Mesenchymal stem cell (in vitro differentiated cells and primary cell): Measurements from ENCODE around the gene HSPA1A.

Experiments used
- DNase-seq: peaks from one replicate; pipeline ENCODE4 v3.0.0-alpha.2; 2013
- H2AFZ ChIP-seq: one replicate; pipeline ENCODE4 v1.6.1; 2013; ENCODE audit warnings: low read depth, mild to moderate bottlenecking, control low read depth, inconsistent platforms, low read length, moderate library complexity
- H2AK5ac ChIP-seq: 2 replicates; pipeline ENCODE4 v1.6.1; 2013; ENCODE audit warnings: low read length, moderate library complexity, mild to moderate bottlenecking, inconsistent platforms; ENCODE audit not compliant: severe bottlenecking
- H2BK120ac ChIP-seq: one replicate; pipeline ENCODE4 v1.6.1; 2013; ENCODE audit warnings: low read depth, mild to moderate bottlenecking, inconsistent platforms, low read length, moderate library complexity
- H2BK12ac ChIP-seq, 2 experiments: one replicate each; pipeline ENCODE4 v1.6.1; 2013; ENCODE audit warnings: inconsistent platforms in 2 of 2, low read length in 2 of 2, mild to moderate bottlenecking in 2 of 2, moderate library complexity in 2 of 2, control low read depth in 1 of 2
- H2BK15ac ChIP-seq: one replicate; pipeline ENCODE4 v1.6.1; 2013; ENCODE audit warnings: mild to moderate bottlenecking, low read depth, inconsistent platforms; ENCODE audit not compliant: poor library complexity, severe bottlenecking
- H2BK5ac ChIP-seq: 2 replicates; pipeline ENCODE4 v1.6.1; 2013; ENCODE audit warnings: low read depth, mild to moderate bottlenecking, low read length, control low read depth, inconsistent platforms; ENCODE audit not compliant: poor library complexity, severe bottlenecking
- H3K14ac ChIP-seq, 2 experiments: one replicate each; pipeline ENCODE4 v1.6.1; 2013; ENCODE audit warnings: inconsistent platforms in 2 of 2, low read length in 2 of 2, control low read depth in 1 of 2, mild to moderate bottlenecking in 1 of 2, moderate library complexity in 1 of 2
- H3K18ac ChIP-seq, 2 experiments: one replicate each; pipeline ENCODE4 v1.6.1; 2013; ENCODE audit warnings: inconsistent platforms in 2 of 2, low read length in 2 of 2, control low read depth in 1 of 2, low read depth in 1 of 2, mild to moderate bottlenecking in 1 of 2
- H3K23ac ChIP-seq, 2 experiments: one replicate each; pipeline ENCODE4 v1.6.1; 2013; ENCODE audit warnings: inconsistent platforms in 2 of 2, low read length in 2 of 2, mild to moderate bottlenecking in 2 of 2, moderate library complexity in 2 of 2, control low read depth in 1 of 2
- H3K27ac ChIP-seq: 2 replicates; pipeline ENCODE4 v1.5.1; 2013; ENCODE audit warnings: mild to moderate bottlenecking, moderate library complexity, low read length, control low read depth, inconsistent platforms; ENCODE audit not compliant: poor library complexity, severe bottlenecking
- H3K27me3 ChIP-seq, 2 experiments: 2 replicates each; pipeline versions ENCODE4 v1.6.1 to v1.7.0; 2013; ENCODE audit warnings: low read length in 2 of 2, mild to moderate bottlenecking in 2 of 2, moderate library complexity in 2 of 2, control low read depth in 1 of 2, inconsistent platforms in 1 of 2; ENCODE audit not compliant: control insufficient read depth in 1 of 2, insufficient read depth in 1 of 2
- H3K36me3 ChIP-seq, 2 experiments: 2 replicates each; pipeline versions ENCODE4 v1.6.1 to v1.7.0; 2013; ENCODE audit warnings: low read length in 2 of 2, control low read depth in 1 of 2, inconsistent platforms in 1 of 2, low read depth in 1 of 2, mild to moderate bottlenecking in 1 of 2; ENCODE audit not compliant: insufficient read depth in 2 of 2, control insufficient read depth in 1 of 2
- H3K4ac ChIP-seq, 2 experiments: one replicate each; pipeline ENCODE4 v1.6.1; 2013; ENCODE audit warnings: inconsistent platforms in 2 of 2, low read length in 2 of 2, mild to moderate bottlenecking in 2 of 2, moderate library complexity in 2 of 2, control low read depth in 1 of 2, low read depth in 1 of 2
- H3K4me1 ChIP-seq: 2 replicates; pipeline ENCODE4 v1.6.1; 2013; ENCODE audit warnings: low read depth, low read length, control low read depth; ENCODE audit not compliant: control insufficient read depth, insufficient read depth
- H3K4me2 ChIP-seq: 2 replicates; pipeline ENCODE4 v1.6.1; 2013; ENCODE audit warnings: low read length, mild to moderate bottlenecking, inconsistent platforms; ENCODE audit not compliant: poor library complexity, severe bottlenecking
- H3K4me3 ChIP-seq, 2 experiments: 2 replicates each; pipeline versions ENCODE4 v1.5.1 to v1.7.0; 2013; ENCODE audit warnings: low read length in 2 of 2, mild to moderate bottlenecking in 2 of 2, control low read depth in 1 of 2, low read depth in 1 of 2; ENCODE audit not compliant: insufficient read depth in 1 of 2
- H3K79me1 ChIP-seq: replicated peaks from 2 replicates; pipeline ENCODE4 v1.6.1; 2013; ENCODE audit warnings: mild to moderate bottlenecking, control low read depth, low read length, inconsistent platforms; ENCODE audit not compliant: poor library complexity, severe bottlenecking
- H3K9ac ChIP-seq: 2 replicates; pipeline ENCODE4 v1.7.0; 2013; ENCODE audit warnings: mild to moderate bottlenecking, low read length, moderate library complexity
- H3K9me3 ChIP-seq: 2 replicates; pipeline ENCODE4 v1.7.0; 2013; ENCODE audit warnings: mild to moderate bottlenecking, low read length; ENCODE audit not compliant: control insufficient read depth
- H4K8ac ChIP-seq: one replicate; pipeline ENCODE4 v1.6.1; 2013; ENCODE audit warnings: inconsistent platforms, mild to moderate bottlenecking, low read length, moderate library complexity
- H4K91ac ChIP-seq: one replicate; pipeline ENCODE4 v1.6.1; 2013; ENCODE audit warnings: mild to moderate bottlenecking, low read length, inconsistent platforms
- WGBS: methylation state at CpG from one replicate; pipeline ENCODE4 v1.1.7; 2013; ENCODE audit warnings: mixed read lengths; 5-methylcytosine and 5-hydroxymethylcytosine counted together

The HSPA1A gene

DNA sequence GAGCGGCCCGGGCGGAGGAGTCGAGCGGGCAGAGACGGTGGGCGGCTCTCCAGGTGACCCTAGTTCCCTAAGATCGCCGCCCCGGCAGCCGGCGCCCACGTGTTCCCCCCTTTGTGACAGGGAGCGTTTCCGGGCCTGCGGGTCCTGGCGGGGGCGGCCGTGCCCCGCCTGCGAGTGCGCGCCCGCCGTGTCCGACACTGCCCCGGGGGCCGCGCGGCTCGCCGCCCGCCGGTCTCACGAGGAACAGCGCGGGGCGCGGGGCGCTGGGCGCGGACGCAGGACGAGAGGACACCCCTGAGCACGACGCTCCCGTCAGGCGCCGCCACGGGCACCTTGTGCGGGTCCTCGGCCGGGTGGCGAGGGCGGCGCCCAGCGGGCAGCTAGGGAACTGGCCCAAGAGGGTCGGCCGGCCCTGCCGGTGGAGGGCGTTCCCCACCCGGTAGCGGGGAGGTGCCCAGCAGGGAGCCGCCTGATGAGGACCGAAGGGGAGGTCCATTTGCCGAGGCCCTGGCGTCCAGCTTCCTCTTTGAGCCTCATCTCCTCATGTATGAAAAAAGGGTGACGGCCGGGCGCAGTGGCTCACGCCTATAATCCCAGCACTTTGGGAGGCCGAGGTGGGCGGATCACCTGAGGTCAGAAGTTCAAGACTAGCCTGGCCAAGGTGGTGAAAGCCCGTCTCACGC lies 19.6 kb upstream of the HSPA1A start, which contains the start of gene VARS1:
VARS1 (minus strand) TSS at position 137 of the 683 bp plus-strand sequence. CDS start 535 bp downstream, outside the sequence.
- DNase-seq = peak; percentile 87
- H3K4ac ChIP-seq = peak within 1 kb of the TSS; percentile 86 to 92
- no peaks in the 10 kb centered on the region for H3K27me3 ChIP-seq
- H3K4me1 ChIP-seq = peaks cover 15% of the 10 kb centered on the region
- H3K9me3 ChIP-seq = no peaks in the 10 kb centered on the region
- 2% methylated on average over 70 of the region's 75 CpGs for WGBS
- peak within 1 kb of the TSS; percentile 55 for H2AFZ ChIP-seq
- H2BK120ac ChIP-seq = peak within 1 kb of the TSS; percentile 93
- peak within 1 kb of the TSS; percentile 93 for H3K4me2 ChIP-seq
- H3K79me1 ChIP-seq = peaks cover 14% of the 10 kb centered on the region
- peak within 1 kb of the TSS; percentile 79 to 95 for H3K23ac ChIP-seq
- H2BK12ac ChIP-seq = peak within 1 kb of the TSS; percentile 41 to 86
- peak within 1 kb of the TSS; percentile 62 for H2BK15ac ChIP-seq
- H3K4me3 ChIP-seq = peak within 1 kb of the TSS; percentile 74 to 98
- peak within 1 kb of the TSS; percentile 85 for H3K27ac ChIP-seq
- peak within 1 kb of the TSS; percentile 99 for H2BK5ac ChIP-seq
- peak within 1 kb of the TSS; percentile 99 for H4K91ac ChIP-seq
- peaks cover 20 to 30% of the 10 kb centered on the region in 2 experiments for H3K36me3 ChIP-seq
- H2AK5ac ChIP-seq = peak within 1 kb of the TSS; percentile 70
- H3K9ac ChIP-seq = peak within 1 kb of the TSS; percentile 99
- H3K18ac ChIP-seq = peak within 1 kb of the TSS; percentile 94 to 97
- H3K14ac ChIP-seq = peak within 1 kb of the TSS; percentile 88 to 93
- peak within 1 kb of the TSS; percentile 99 for H4K8ac ChIP-seq

DNA sequence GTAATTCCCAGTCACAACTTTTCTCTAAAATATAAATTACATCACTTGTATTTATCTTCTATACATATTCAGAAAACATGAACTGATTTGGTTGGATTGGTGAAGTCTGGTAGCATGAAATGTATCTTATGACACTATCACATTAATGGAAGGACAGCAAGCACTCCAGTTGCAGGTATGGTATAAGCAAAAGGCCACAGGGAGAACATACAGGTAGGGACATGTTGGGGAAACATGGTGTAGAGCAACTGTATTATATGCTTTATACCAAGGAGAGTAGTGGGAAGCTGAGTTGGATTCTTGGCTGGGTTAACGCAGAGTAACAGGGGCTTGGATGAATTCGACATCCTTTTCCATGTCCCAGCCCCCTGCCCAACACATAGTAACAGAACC lies 18.4 kb upstream of the HSPA1A start:
- Histone ChIP-seq H3K4ac (no peak overlapping the region), H2BK120ac (no peak overlapping the region), H3K4me3 (no peak overlapping the region), H3K27ac (peak overlapping the region; percentile 15), H3K14ac (no peak overlapping the region), H2AK5ac (no peak overlapping the region), H2BK15ac (no peak overlapping the region), H2BK12ac (no peak overlapping the region), H2BK5ac (no peak overlapping the region), H3K4me1 (peaks cover 12% of the 10 kb centered on the region), H2AFZ (no peak overlapping the region), H3K79me1 (peaks cover 10% of the 10 kb centered on the region), H4K91ac (no peak overlapping the region), H3K27me3 (no peaks in the 10 kb centered on the region), H3K9me3 (no peaks in the 10 kb centered on the region), H3K4me2 (no peak overlapping the region), H3K23ac (no peak overlapping the region), H4K8ac (no peak overlapping the region), H3K9ac (no peak overlapping the region), H3K36me3 (peaks cover 9 to 26% of the 10 kb centered on the region in 2 experiments), H3K18ac (no peak overlapping the region)
- no peak for DNase-seq
- no CpG with 5 or more reads among the region's 2 CpGs for WGBS

DNA sequence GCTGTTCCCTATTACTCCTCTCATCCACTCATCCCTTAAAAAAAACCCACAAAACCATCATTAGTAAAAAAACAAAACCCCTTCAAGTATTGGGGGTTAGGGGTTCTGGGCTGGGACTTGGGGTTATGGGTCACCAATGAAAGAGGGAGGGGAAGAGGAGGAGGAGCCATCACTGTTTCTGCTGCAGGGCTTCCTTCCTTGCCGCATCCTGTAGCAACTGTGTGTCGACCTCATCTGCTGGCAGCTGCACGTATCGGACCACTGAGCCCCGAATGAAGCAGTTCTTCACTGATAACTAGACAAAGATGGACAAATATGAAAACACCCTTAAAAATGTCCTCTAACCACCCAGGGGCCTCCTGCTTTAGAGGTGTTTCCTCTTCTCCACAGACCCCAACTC lies 17.8 kb upstream of the HSPA1A start:
- H2BK5ac ChIP-seq = no peak overlapping the region
- no peak overlapping the region for H2AK5ac ChIP-seq
- H3K4ac ChIP-seq = no peak overlapping the region
- no peak overlapping the region for H3K9ac ChIP-seq
- H4K91ac ChIP-seq = no peak overlapping the region
- no peak overlapping the region for H3K14ac ChIP-seq
- 96% methylated on average over 5 of the region's 5 CpGs for WGBS
- no peak overlapping the region for H2BK15ac ChIP-seq
- H2AFZ ChIP-seq = no peak overlapping the region
- H2BK120ac ChIP-seq = no peak overlapping the region
- H4K8ac ChIP-seq = no peak overlapping the region
- peaks cover 7% of the 10 kb centered on the region for H3K4me1 ChIP-seq
- H3K27me3 ChIP-seq = no peaks in the 10 kb centered on the region
- H3K36me3 ChIP-seq = peaks cover 3 to 25% of the 10 kb centered on the region in 2 experiments
- H3K27ac ChIP-seq = no peak overlapping the region
- H3K79me1 ChIP-seq = peaks cover 4% of the 10 kb centered on the region
- H3K4me3 ChIP-seq = no peak overlapping the region
- no peak overlapping the region for H3K4me2 ChIP-seq
- H2BK12ac ChIP-seq = no peak overlapping the region
- DNase-seq = no peak
- H3K23ac ChIP-seq = peak overlapping the region in 1 of 2 experiments; percentile 24
- H3K9me3 ChIP-seq = no peaks in the 10 kb centered on the region
- H3K18ac ChIP-seq = peak overlapping the region in 1 of 2 experiments; percentile 34

DNA sequence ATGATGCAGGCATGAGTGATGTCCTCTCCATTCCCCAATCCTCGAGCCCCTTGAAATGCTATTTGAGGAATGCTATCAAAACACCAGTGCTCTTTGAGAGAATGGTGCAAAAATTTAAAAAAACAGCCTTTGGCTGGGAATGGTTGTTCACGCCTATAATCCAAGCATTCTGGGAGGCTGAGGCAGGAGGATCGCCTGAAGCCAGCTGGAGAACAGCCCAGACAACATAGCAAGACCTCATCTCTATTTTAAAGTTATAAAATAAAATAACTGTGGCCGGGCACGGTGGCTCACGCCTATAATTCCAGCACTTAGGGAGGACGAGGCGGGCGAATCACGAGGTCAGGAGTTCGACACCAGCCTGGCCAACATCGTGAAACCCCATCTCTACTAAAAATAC lies 15.6 kb upstream of the HSPA1A start:
- H2BK12ac ChIP-seq = no peak overlapping the region
- H2BK120ac ChIP-seq = no peak overlapping the region
- H3K4ac ChIP-seq = no peak overlapping the region
- no peak overlapping the region for H3K14ac ChIP-seq
- H2BK15ac ChIP-seq = no peak overlapping the region
- H4K8ac ChIP-seq = no peak overlapping the region
- no peak overlapping the region for H4K91ac ChIP-seq
- no peak overlapping the region for H3K4me3 ChIP-seq
- H2AK5ac ChIP-seq = no peak overlapping the region
- peaks cover 7 to 23% of the 10 kb centered on the region in 2 experiments for H3K36me3 ChIP-seq
- no peak overlapping the region for H3K27ac ChIP-seq
- no peak overlapping the region for H3K18ac ChIP-seq
- H3K4me1 ChIP-seq = peaks cover 4% of the 10 kb centered on the region
- no peak overlapping the region for H2AFZ ChIP-seq
- H3K4me2 ChIP-seq = no peak overlapping the region
- DNase-seq = no peak
- H3K27me3 ChIP-seq = no peaks in the 10 kb centered on the region
- no peaks in the 10 kb centered on the region for H3K9me3 ChIP-seq
- peaks cover 10% of the 10 kb centered on the region for H3K79me1 ChIP-seq
- peak overlapping the region; percentile 11 for H3K9ac ChIP-seq
- no peak overlapping the region for H2BK5ac ChIP-seq
- over 99% methylated on average over 11 of the region's 12 CpGs for WGBS
- no peak overlapping the region for H3K23ac ChIP-seq
